ENCODE measurements around the gene GDF15.

Gene GDF15

DNA sequence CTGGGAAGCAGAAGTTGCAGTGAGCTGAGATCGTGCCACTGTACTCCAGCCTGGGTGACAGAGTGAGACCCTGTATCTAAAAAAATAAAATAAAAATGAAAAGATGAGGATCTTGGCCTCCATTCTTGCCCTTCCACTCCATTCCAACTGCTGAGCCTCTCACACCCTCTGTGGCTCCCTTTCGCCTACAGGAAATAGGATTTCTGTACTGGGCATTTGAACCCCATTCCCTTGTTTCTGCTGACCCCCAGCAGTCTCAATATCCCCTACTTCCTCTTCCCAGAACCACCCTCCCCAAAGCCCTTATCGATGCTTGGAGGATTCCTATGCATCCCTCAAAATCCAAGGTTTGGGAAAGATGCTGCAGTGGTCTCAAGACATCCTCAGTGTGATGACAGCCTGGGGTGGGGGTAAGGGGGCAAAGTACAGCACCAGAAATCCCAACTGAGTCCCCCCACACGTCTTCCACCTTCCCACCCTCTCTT lies 12.5 kb upstream of the GDF15 start:
- no peaks in the 10 kb centered on the region for H3K27me3 ChIP-seq (ENCODE audit: insufficient read depth, low read length, poor library complexity, severe bottlenecking)
- no peaks in the 10 kb centered on the region for H3K9me2 ChIP-seq (replicated peaks; ENCODE audit: low read depth, low read length)
- TF ChIP-seq, protein P1, sequence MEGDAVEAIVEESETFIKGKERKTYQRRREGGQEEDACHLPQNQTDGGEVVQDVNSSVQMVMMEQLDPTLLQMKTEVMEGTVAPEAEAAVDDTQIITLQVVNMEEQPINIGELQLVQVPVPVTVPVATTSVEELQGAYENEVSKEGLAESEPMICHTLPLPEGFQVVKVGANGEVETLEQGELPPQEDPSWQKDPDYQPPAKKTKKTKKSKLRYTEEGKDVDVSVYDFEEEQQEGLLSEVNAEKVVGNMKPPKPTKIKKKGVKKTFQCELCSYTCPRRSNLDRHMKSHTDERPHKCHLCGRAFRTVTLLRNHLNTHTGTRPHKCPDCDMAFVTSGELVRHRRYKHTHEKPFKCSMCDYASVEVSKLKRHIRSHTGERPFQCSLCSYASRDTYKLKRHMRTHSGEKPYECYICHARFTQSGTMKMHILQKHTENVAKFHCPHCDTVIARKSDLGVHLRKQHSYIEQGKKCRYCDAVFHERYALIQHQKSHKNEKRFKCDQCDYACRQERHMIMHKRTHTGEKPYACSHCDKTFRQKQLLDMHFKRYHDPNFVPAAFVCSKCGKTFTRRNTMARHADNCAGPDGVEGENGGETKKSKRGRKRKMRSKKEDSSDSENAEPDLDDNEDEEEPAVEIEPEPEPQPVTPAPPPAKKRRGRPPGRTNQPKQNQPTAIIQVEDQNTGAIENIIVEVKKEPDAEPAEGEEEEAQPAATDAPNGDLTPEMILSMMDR (conservative IDR thresholded peaks at IDR 0.05; ENCODE audit: low read length), result no peak
- no peak for TF ChIP-seq EZH2phosphoT487 (IDR thresholded peaks at IDR 0.05; ENCODE audit: borderline replicate concordance)
- H4K20me1 ChIP-seq (ENCODE audit: insufficient read depth, low read length, poor library complexity, severe bottlenecking), result no peaks in the 10 kb centered on the region
- no peak overlapping the region for H2AFZ ChIP-seq (ENCODE audit: low read length)
- H3F3A ChIP-seq (ENCODE audit: low read depth), result no peaks in the 10 kb centered on the region
- peak overlapping the region; percentile 69 for H3K4me3 ChIP-seq (ENCODE audit: low read length, poor library complexity, severe bottlenecking)
- no peaks in the 10 kb centered on the region for H3K9me3 ChIP-seq (ENCODE audit: insufficient read depth, low read depth, low read length)
- peak overlapping the region; percentile 87 for H3K9ac ChIP-seq (ENCODE audit: low read depth, low read length, poor library complexity, severe bottlenecking)
- no peaks in the 10 kb centered on the region; the same call in 1 of the 2 replicates for H3K36me3 ChIP-seq (ENCODE audit: insufficient read depth, low read length)
- peaks cover 30% of the 10 kb centered on the region for H3K4me1 ChIP-seq (ENCODE audit: insufficient read depth, low read length, poor library complexity, severe bottlenecking)
- peak overlapping the region; percentile 93 for H3K4me2 ChIP-seq (ENCODE audit: low read depth, low read length, poor library complexity, severe bottlenecking)
- H3K79me2 ChIP-seq (ENCODE audit: insufficient read depth, low read length), result no peaks in the 10 kb centered on the region

DNA sequence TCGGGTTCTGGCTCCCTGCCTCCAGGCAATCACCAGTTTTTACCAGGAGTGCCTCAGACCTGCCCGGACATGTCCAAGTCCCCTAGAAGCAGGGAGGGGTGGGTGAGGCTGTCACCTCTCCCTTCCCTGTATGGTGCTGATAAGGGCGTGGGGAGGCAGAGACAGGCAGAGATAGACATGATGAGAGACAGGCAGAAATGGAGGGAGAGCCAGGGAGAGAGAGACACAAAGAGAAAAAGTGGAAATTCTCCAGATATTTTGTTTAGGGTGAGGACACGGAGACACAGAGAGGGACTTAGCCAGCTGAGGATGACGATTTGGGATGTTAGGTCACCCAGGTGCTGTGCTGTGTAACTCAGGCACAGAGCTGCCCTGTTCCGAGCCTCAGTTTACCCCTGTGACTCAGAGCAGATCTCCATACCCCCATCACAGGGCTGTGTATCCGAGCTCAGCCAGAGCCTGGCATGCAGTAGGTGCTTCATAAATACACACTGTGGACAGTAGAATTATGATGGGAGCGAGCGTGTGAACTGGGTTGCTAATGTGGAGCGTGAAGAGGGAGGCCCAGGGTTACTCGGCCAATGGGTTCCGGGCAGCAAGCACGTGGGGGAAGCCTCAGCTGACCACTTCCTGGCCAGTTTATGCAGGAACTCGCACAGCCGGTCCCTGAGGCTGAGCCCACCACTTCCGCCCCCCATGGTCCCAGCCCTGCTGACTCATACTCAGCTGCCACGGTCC lies 11.9 kb upstream of the GDF15 start:
- Histone ChIP-seq H3K4me3 (ENCODE audit: low read length, poor library complexity, severe bottlenecking) (peak overlapping the region; percentile 69), H3F3A (ENCODE audit: low read depth) (no peaks in the 10 kb centered on the region), H3K9me3 (ENCODE audit: insufficient read depth, low read depth, low read length) (no peaks in the 10 kb centered on the region), H3K27me3 (ENCODE audit: insufficient read depth, low read length, poor library complexity, severe bottlenecking) (no peaks in the 10 kb centered on the region), H3K4me2 (ENCODE audit: low read depth, low read length, poor library complexity, severe bottlenecking) (peak overlapping the region; percentile 93), H2AFZ (ENCODE audit: low read length) (peak overlapping the region; percentile 3; the same call in 1 of the 2 replicates), H3K36me3 (ENCODE audit: insufficient read depth, low read length) (no peaks in the 10 kb centered on the region; the same call in 1 of the 2 replicates), H3K4me1 (ENCODE audit: insufficient read depth, low read length, poor library complexity, severe bottlenecking) (peaks cover 30% of the 10 kb centered on the region), H4K20me1 (ENCODE audit: insufficient read depth, low read length, poor library complexity, severe bottlenecking) (no peaks in the 10 kb centered on the region), H3K9me2 (replicated peaks; ENCODE audit: low read depth, low read length) (no peaks in the 10 kb centered on the region), H3K9ac (ENCODE audit: low read depth, low read length, poor library complexity, severe bottlenecking) (peak overlapping the region; percentile 87), H3K79me2 (ENCODE audit: insufficient read depth, low read length) (no peaks in the 10 kb centered on the region)
- TF ChIP-seq, protein P1 (conservative IDR thresholded peaks at IDR 0.05; ENCODE audit: low read length), result no peak
- no peak for TF ChIP-seq EZH2phosphoT487 (IDR thresholded peaks at IDR 0.05; ENCODE audit: borderline replicate concordance)

- Histone ChIP-seq H3K9ac (ENCODE audit: low read depth, low read length, poor library complexity, severe bottlenecking) (no peak overlapping the region), H3K4me1 (ENCODE audit: insufficient read depth, low read length, poor library complexity, severe bottlenecking) (peaks cover 30% of the 10 kb centered on the region), H3K9me3 (ENCODE audit: insufficient read depth, low read depth, low read length) (no peaks in the 10 kb centered on the region), H2AFZ (ENCODE audit: low read length) (no peak overlapping the region), H4K20me1 (ENCODE audit: insufficient read depth, low read length, poor library complexity, severe bottlenecking) (no peaks in the 10 kb centered on the region), H3K36me3 (ENCODE audit: insufficient read depth, low read length) (no peaks in the 10 kb centered on the region), H3K4me3 (ENCODE audit: low read length, poor library complexity, severe bottlenecking) (no peak overlapping the region), H3K9me2 (replicated peaks; ENCODE audit: low read depth, low read length) (no peaks in the 10 kb centered on the region), H3K4me2 (ENCODE audit: low read depth, low read length, poor library complexity, severe bottlenecking) (no peak overlapping the region), H3K27me3 (ENCODE audit: insufficient read depth, low read length, poor library complexity, severe bottlenecking) (no peaks in the 10 kb centered on the region), H3F3A (ENCODE audit: low read depth) (no peaks in the 10 kb centered on the region), H3K79me2 (ENCODE audit: insufficient read depth, low read length) (no peaks in the 10 kb centered on the region)
- TF ChIP-seq, protein P1 (conservative IDR thresholded peaks at IDR 0.05; ENCODE audit: low read length), result no peak
- TF ChIP-seq EZH2phosphoT487 (IDR thresholded peaks at IDR 0.05; ENCODE audit: borderline replicate concordance), result no peak
Measured at GRCh38 chr19:18377026-18377425, 8.9 kb upstream of the GDF15 start.

Measured in Loucy (cell line).